ENCODE results near the gene GLB1L3.
"Not testable (repeated sequence)": the region's sequence is repeated elsewhere in the genome, so short reads cannot be mapped to it uniquely, and the experiment has no call there.

GLB1L3 gene

DNA sequence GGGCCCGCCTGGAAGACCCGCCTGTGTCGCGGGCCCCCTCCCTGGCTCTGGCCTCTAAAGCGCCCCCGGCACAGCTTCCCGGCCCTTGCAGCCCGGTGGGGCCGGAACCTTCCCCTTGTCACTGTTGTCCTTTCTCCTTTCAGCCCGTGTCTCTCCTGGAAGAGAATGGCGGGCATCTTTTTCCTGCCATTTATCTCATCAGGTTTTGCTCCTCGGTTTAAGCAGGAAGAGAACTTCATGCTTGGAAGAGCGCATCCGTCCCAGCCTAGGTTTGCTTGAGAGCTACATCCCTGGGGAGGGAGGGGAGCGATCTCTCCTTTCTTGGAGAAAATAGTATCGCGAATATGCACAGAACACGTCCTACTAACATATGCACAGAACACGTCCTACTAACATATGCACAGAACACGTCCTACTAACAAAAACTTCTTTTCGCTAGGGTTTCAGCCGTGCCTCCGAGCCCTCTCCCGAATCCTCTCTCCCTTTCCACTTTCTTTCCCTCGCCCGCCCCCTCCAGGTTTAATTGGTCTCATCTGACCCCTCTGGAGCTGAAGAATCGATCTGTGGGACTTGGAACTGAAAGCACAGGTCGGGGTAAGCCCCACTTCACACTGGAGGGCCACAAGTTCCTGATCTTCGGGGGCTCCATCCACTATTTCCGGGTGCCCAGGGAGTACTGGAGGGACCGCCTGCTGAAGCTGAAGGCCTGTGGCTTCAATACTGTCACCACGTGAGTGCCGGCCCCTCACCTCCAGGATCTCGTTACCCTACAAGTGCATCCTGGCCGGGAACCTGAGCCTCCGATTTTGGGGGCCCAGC is 1.2 kb downstream of the GLB1L3 start:
- TF ChIP-seq, protein P1, sequence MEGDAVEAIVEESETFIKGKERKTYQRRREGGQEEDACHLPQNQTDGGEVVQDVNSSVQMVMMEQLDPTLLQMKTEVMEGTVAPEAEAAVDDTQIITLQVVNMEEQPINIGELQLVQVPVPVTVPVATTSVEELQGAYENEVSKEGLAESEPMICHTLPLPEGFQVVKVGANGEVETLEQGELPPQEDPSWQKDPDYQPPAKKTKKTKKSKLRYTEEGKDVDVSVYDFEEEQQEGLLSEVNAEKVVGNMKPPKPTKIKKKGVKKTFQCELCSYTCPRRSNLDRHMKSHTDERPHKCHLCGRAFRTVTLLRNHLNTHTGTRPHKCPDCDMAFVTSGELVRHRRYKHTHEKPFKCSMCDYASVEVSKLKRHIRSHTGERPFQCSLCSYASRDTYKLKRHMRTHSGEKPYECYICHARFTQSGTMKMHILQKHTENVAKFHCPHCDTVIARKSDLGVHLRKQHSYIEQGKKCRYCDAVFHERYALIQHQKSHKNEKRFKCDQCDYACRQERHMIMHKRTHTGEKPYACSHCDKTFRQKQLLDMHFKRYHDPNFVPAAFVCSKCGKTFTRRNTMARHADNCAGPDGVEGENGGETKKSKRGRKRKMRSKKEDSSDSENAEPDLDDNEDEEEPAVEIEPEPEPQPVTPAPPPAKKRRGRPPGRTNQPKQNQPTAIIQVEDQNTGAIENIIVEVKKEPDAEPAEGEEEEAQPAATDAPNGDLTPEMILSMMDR (IDR thresholded peaks at IDR 0.05; ENCODE audit: extremely low read depth, missing control alignments) = no peak
- DNase-seq (ENCODE audit: low spot score) = no peak

DNA sequence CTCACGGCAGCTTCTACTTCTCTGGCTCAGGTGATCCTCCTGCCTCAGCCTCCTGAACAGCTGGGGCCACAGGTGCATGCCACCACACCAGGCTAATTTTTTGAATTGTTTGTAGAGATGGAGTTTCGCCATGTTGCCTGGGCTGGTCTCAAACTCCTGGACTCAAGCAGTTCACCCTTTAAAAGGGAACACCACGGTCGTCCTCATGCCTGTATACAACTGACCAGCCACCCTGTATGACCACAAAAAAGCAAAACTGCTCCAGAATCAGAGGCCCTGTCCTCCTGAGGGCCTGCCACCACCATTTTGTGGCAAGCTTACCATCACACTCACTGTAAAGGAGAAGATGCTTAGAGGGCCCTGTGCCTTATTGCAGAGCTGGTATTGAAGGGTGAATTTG is 2.2 kb downstream of the GLB1L3 start:
- TF ChIP-seq, protein P1 (IDR thresholded peaks at IDR 0.05; ENCODE audit: extremely low read depth, missing control alignments) = no peak
- DNase-seq (ENCODE audit: low spot score) = no peak

DNA sequence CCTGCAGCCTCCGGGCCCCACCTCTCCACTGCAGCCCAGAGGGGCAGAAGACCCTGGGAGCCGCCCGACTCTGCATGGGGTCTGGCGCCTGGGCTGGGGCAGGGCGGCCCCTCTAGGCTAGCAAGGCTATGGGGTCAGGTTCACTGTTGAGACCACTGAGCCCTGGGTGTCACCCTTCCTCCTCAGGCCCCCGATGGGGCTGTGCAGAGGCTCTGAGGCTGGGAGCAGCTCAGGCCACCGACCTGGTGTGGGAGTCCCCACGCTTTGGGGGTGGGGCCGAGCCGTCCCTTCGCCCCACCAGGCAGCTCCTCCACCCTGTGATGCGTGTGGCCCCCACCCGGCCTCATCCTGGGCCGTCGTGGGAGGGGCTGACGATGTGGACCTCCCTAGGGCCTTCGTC is 5.5 kb downstream of the GLB1L3 start:
- DNase-seq (ENCODE audit: low spot score) = not testable (repeated sequence)

DNA sequence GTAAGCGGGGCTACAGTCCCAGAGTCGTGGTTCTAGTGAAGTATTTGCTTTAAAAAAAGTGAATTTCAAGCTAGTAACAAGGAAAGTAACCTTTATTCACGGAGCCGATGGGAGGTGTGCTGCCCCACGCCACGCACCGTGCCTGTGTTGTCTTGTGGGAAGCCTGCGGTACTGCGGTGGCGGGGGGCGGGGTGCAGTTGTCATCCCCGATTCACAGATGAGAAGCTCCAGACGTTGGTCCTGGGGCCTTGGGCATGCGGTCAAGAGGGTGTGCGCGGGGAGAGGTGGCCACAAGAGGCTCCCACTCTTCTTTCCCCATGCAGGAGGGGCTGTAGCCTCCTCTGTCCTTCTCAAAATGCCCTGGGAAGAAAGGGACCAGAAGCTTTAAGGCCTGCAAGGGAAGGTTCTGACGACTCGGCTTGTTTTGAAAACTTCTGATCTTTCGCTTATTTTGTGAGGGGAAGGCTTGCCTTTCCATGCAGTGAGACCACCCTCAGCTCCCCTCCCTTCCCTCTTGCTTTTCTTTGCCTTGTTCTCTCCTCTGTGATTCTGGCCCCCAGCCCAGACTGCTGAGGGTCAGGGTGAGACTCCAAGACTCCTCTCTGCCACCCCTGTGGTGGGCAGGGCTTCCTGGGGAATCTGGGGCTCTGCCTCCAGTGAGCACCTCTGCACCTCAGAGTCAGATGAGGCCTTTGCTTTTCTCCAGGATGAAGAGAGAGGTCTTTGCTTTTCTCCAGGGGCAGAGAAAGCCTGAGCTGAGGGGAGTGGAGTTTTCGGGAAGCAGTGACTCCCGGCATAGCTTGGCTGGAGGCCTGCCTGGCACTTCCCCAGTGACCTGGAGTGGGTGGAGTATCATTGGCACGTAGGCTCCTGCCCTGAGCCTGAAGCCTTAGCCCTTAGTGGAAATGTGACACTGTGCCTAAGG is 6.2 kb downstream of the GLB1L3 start:
- DNase-seq (ENCODE audit: low spot score) = no peak
- TF ChIP-seq, protein P1 (IDR thresholded peaks at IDR 0.05; ENCODE audit: extremely low read depth, missing control alignments) = no peak

DNA sequence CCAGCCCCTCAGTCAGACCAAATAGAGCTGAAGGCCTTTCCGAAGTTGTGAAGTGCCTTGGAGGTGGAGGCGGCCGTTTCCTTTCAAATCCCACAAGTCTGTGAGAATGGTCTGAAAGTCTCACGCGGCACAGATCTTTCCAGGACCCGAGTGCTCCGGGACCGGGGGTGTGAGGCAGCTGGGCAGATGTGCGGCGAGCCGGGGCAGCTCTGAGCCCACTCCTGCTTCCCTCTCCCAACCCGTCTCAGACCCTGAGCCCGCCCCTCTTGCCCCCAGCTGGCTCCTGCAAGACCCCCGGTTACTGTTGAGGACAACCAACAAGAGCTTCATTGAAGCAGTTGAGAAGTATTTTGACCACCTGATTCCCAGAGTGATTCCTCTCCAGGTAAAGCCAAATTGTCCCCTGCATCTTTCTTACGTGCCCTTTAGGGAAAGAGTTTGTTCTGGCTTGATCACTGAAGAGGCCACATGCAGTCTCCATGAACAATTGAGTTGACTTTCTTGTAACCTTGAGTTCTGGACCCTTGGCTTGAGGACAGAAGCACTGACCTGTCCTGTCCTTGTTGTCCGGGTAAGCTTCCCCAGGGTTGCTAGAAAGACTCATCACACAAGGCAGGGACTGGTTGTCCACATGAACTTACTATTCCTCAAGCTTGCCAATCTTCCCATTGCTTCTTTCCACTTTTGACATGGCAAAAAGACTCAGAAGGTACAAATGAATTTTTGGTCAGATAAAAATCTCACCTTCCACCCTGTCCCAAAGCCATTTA is 7.5 kb downstream of the GLB1L3 start:
- DNase-seq (ENCODE audit: low spot score) = no peak
- TF ChIP-seq, protein P1 (IDR thresholded peaks at IDR 0.05; ENCODE audit: extremely low read depth, missing control alignments) = no peak

DNA sequence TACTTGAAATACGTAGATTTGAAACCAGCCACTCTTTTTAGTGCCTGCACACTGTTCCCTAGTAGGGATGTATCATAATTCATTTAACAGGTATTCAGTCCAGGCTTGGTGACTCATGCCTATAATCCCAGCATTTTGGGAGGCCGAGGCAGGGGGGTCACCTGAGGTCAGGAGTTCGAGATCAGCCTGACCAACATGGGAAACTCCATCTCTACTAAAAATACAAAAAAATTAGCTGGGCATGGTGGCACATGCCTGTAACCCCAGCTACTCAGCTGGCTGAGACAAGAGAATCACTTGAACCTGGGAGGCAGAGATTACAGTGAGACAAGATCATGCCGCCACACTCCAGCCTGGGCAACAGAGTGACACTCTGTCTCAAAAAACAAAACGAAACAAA is 8.2 kb downstream of the GLB1L3 start:
- not testable (repeated sequence) for DNase-seq (ENCODE audit: low spot score)

DNA sequence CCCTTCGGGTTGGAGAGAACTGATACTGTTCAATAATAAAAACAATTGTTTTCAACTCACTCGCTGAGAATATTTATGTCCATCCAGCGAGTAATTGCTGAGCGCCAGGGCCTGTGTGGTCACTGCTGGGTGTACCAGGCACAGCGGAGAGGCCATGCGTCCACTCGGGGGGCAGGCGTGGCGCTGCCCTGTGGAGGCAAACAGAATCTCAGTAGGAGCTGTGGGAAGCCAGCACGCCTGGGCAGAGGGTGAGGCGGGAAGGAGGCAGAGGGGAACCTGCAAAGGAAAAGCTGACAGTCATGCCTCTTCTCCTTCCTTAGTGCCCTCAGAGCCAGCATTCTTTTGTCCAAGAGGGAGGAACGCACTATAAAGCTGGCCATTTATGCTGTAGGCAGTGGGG is 11.4 kb downstream of the GLB1L3 start:
- DNase-seq (ENCODE audit: low spot score) = no peak
- TF ChIP-seq, protein P1 (IDR thresholded peaks at IDR 0.05; ENCODE audit: extremely low read depth, missing control alignments) = no peak

DNA sequence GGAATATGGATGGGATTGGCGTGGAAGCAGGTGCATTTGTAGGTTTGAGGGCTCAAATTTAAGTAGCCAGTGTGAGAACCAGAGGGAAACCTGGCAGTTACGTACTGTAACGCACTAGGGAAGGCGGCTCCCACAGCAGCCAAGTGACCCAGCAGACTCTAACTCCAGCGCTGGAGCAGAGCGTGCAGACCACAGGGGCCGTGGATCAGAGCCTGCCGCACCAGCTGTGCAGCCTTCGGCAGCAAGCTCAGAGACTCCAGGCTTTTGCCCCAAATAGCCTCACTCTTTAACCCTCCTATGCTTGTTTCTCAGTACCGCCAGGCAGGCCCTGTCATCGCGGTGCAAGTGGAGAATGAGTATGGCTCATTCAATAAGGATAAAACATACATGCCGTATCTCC is 12.3 kb downstream of the GLB1L3 start:
- TF ChIP-seq, protein P1 (IDR thresholded peaks at IDR 0.05; ENCODE audit: extremely low read depth, missing control alignments) = no peak
- DNase-seq (ENCODE audit: low spot score) = no peak
